GM19438 (cell line): ENCODE results near the gene JARID2.

Experiments used
- ATAC-seq: cut with Tn5 transposase; IDR thresholded peaks from one replicate; pipeline ENCODE4 v1.9.1; 2021; ENCODE audit warnings: low read depth; ENCODE audit not compliant: unreplicated experiment

JARID2 gene

GRCh38 chr6:15474196-15474595 lies 228.3 kb downstream of the JARID2 start:
- ATAC-seq = no peak

GRCh38 chr6:15475261-15475660 lies 229.4 kb downstream of the JARID2 start:
- ATAC-seq = no peak

GRCh38 chr6:15475872-15476271 lies 230.0 kb downstream of the JARID2 start:
- ATAC-seq = no peak

DNA sequence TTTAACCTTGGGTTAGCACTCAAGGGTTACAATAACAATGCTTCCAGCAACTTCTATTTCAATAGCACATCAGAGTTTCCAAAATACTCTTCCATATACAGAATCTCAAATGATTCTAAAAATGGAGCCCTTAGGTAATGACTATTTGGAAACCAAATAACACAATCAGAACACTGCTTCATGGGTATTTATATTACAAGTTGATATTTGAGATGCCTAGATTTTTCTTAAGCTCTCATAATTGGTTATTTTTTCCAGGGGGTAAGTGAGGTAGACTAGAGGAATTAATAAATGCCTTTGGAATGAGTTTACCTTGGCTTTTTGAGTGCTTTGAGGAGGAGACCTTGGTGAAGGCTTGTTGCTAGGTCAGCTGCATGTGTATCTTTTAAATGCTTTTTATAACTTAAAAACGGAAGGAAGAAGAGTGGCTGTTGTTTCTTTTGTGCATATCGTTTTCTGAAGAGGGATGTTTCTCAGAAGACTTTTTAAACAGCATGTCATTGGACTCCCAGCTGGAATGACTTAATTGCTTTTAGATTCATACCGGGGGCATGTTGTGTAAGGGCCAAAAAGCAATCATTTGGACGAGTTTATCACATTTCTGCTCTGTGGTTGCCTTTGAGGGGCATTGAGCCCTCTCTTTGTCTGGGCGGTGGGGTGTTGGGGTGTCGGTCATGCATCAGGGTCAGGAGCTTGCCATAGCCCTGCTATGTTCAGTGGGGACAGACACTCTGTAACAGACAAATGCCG lies 230.9 kb downstream of the JARID2 start:
- ATAC-seq = no peak

GRCh38 chr6:15477746-15478145 lies 231.9 kb downstream of the JARID2 start:
- ATAC-seq = no peak

- no peak for ATAC-seq
These were observed 233.9 kb downstream of the JARID2 start for GRCh38 chr6:15479761-15480160.

GRCh38 chr6:15480525-15480924 lies 234.7 kb downstream of the JARID2 start:
- ATAC-seq = no peak

GRCh38 chr6:15481390-15482291 lies 235.8 kb downstream of the JARID2 start:
- no peak for ATAC-seq

DNA sequence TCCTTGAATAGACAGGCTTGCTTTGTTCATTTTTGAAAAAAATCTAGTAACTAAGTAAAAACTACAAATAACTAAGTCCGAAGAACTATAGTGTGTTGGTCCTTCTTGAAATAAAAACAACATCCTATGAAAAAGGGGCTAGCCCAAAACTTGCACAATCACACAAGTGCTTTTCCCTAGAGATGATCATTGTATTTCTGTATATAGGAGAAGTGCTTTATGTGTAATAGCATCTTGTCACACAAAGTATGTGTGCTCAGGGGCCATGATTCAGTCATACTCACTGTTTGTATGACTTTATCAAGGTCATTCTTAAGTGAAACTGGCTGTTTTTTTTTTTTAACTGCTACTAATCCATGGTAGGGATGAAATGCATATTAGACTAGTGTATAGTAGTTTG lies 237.2 kb downstream of the JARID2 start:
- no peak for ATAC-seq

GRCh38 chr6:15484140-15484539 lies 238.3 kb downstream of the JARID2 start:
- no peak for ATAC-seq

DNA sequence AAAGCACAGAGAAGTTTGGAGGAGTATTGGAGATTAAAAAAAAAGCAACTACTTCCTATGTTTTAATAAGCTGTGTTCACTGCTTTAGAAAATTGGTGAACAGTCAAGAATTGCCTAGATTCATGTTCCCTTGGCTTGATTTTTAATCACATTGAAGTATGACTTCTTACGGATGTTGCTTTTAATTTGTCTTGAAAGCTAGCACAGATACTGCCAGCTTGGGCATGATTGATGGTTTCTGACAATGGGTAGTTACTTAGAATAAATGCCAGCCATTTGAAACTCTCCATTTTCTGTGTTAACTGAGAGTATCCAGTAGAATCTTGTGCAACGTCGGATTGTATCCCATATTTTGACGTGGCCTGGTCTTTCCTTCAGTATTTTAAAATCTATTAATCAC lies 239.0 kb downstream of the JARID2 start:
- ATAC-seq = no peak

DNA sequence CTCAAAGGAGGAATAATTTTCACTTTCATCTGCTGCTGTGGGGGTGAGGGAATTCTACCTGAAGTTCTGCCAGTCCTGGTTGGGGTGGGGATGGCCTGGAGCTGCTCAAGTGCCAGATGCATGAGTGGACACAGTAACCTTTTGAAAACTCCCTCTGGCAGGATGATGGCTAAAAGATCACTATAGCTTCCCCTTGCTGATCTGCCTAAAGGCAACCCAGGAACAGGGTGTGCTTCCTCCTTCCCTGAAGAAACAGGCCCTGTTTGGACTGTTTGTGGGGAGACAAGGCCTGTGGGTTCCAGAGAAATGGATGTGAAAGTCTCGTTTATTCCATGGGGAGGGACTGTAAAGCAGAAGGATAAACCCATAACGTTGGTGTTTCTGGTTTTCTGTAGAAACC lies 240.1 kb downstream of the JARID2 start:
- no peak for ATAC-seq

DNA sequence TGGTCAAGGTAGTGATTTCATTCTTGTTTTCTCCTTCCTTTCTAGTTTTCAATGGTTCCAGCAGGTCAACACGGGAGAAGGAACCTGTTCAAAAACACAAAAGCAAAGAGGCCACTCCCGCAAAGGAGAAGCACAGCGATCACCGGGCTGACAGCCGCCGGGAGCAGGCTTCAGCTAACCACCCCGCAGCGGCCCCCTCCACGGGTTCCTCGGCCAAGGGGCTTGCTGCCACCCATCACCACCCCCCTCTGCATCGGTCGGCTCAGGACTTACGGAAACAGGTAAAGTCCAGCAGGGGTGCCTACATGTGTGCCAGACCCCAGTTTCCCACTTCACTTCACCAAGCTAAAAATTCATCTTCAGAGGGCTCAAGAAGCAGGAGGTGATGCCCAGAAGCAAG lies 241.4 kb downstream of the JARID2 start:
- no peak for ATAC-seq

GRCh38 chr6:15489261-15489962 lies 243.5 kb downstream of the JARID2 start:
- no peak for ATAC-seq

GRCh38 chr6:15490242-15491100 lies 244.6 kb downstream of the JARID2 start:
- ATAC-seq = no peak

DNA sequence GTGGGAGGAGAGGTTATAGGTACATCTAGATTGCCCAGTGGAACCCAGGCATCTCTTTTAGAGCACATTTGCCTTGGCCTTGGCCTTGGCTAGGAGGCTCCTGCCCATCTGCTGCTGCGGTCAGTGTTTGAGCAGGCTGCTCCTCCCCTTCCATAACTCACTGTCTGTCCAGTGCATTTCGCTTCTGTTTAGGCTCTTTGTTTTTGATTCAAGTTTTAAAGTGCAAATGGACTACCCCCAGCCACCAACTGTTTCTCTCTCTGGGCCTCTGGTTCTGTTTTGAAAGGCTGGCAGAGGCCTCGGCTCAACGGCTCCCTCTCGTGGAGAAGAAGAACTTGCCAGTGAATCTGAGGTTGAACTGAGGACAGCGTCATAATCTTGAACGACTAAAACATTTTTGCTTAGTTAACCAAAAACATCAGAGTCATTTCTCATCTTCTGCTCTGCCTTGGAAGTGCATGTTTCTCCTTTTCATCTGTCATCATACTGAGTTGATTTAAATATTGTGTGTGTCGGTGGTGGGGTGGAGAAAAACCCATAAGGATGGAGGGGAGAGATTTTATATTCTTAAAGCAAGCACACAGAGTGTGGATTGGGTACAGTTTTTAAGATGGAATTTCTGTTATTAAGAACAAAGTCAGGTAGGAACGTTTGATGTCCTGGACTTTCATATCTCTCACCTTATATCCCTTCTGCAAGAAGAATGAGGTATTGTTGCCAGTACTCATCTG lies 245.6 kb downstream of the JARID2 start:
- no peak for ATAC-seq

DNA sequence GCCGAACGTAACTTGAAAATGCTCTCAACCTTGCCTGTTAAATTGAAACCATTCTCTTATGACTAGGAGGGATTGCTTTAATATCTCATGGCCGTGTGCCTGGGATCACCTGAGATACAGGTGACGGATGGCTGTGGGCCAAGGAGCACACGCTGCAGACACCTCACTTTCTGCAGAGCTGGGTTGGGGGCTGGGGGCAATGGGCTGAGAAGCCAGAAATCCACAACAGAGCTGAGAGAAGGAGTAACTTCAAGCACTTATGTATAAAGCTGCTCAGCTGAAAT lies 246.1 kb downstream of the JARID2 start:
- no peak for ATAC-seq

DNA sequence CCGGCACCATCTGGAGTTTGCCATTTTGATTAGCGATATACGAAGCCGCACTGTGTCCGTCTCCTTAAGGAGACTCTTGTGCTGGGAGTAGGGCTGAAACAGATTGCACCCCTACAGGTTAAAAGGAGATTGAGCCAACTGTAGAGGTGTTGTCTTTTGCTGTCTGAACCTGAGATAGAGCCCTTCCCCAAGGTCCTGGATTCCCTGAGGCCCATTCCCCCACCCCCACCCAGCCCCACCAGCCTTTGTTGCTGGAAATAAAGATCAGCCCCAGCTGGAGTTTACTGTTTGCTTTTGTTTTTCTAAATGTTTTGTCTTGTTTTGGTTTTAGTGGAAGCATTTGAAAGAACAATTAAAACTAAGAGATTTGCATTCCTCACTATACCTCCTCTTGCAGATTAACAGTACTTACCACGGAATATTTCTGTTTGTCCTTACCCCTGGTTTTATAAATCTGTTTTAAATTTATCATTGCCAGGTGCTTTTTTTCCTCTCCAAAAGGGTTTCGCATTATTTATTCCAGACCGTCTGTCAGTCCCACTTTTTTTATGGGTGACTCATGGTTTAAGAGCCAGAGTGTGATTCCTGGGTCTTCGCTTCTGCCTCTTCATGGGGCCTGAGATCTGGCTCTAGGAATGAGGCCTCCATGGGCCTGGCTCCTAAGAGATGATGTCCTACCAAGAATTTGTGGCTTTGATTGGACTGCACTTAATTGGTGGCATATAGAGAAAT lies 247.7 kb downstream of the JARID2 start:
- ATAC-seq = no peak

GRCh38 chr6:15495375-15495901 lies 249.6 kb downstream of the JARID2 start:
- ATAC-seq = no peak
